Measurements from ENCODE around the gene CNR2. TPM values are rescaled to one million over a fixed set of nuclear protein-coding genes. Genes with fewer than 3 reads are reported as not detected.

Gene CNR2
- total and polyA plus RNA-seq, 2 of the 4 experiments (the other 2 are of a cell fraction): not detected

GRCh38 chr1:23878668-23879067, 34.5 kb downstream of the CNR2 start:
- H2BK15ac ChIP-seq (ENCODE audit: low read depth, low read length): no peak overlapping the region
- no peak overlapping the region for H2BK120ac ChIP-seq (ENCODE audit: low read depth, low read length)
- no peaks in the 10 kb centered on the region for H4K20me1 ChIP-seq (ENCODE audit: insufficient read depth, low read length)
- H2AK5ac ChIP-seq (ENCODE audit: low read depth, low read length): no peak overlapping the region
- TF ChIP-seq CHD1 (IDR thresholded peaks at IDR 0.05; ENCODE audit: low read depth, low read length): no peak
- TF ChIP-seq SMC3 (IDR thresholded peaks at IDR 0.05; ENCODE audit: low read depth, low read length): no peak
- TF ChIP-seq ELK1 (IDR thresholded peaks at IDR 0.05; ENCODE audit: borderline replicate concordance, low read depth, low read length): no peak
- no peak for TF ChIP-seq MXI1 (IDR thresholded peaks at IDR 0.05; ENCODE audit: borderline replicate concordance, low read depth, low read length)
- no peak for TF ChIP-seq CTCF (conservative IDR thresholded peaks at IDR 0.05; ENCODE audit: low read depth, low read length)
- TF ChIP-seq NFE2L2 (IDR thresholded peaks at IDR 0.05; ENCODE audit: low read depth, low read length): no peak
- no peak for TF ChIP-seq MAZ (IDR thresholded peaks at IDR 0.05; ENCODE audit: borderline replicate concordance, low read depth, low read length)
- no peak for TF ChIP-seq USF2 (IDR thresholded peaks at IDR 0.05; ENCODE audit: low read depth, low read length)
- no peak for TF ChIP-seq RFX5 (IDR thresholded peaks at IDR 0.05; ENCODE audit: low read depth, low read length)
- no peak for TF ChIP-seq FOS (IDR thresholded peaks at IDR 0.05; ENCODE audit: low read depth, low read length)
- no peak for TF ChIP-seq MAFK (IDR thresholded peaks at IDR 0.05; ENCODE audit: low read depth, low read length)
- TF ChIP-seq RCOR1 (IDR thresholded peaks at IDR 0.05; ENCODE audit: insufficient replicate concordance, low read length): no peak
- TF ChIP-seq POLR2A (IDR thresholded peaks at IDR 0.05; ENCODE audit: low read depth, low read length): no peak
- TF ChIP-seq RAD21 (IDR thresholded peaks at IDR 0.05; ENCODE audit: low read length): no peak
- no peak for TF ChIP-seq BHLHE40 (IDR thresholded peaks at IDR 0.05; ENCODE audit: low read depth, low read length)
- TF ChIP-seq CEBPB (IDR thresholded peaks at IDR 0.05; ENCODE audit: low read depth, low read length): no peak
- H3K27ac ChIP-seq (ENCODE audit: insufficient read depth, low read length): no peak overlapping the region
- H3K14ac ChIP-seq (replicated peaks; ENCODE audit: low read depth, low read length): no peak overlapping the region
- peaks cover 21% of the 10 kb centered on the region for H3K9me3 ChIP-seq (ENCODE audit: control insufficient read depth, insufficient read depth, low read length)
- H3K79me1 ChIP-seq (ENCODE audit: low read depth in 1 of 2, low read length in 2 of 2): no peaks in the 10 kb centered on the region
- peaks cover 11% of the 10 kb centered on the region for H3K27me3 ChIP-seq (ENCODE audit: control insufficient read depth, insufficient read depth, low read length)
- H2BK5ac ChIP-seq (ENCODE audit: low read depth, low read length, poor library complexity, severe bottlenecking): no peak overlapping the region
- ChIA-PET POLR2A (ENCODE audit: unreplicated experiment) (no interaction called here), CTCF (no interaction called here)
- H3K4me1 ChIP-seq (ENCODE audit: control insufficient read depth, insufficient read depth, low read length): no peaks in the 10 kb centered on the region
- BruUV-seq (replicated peaks): no TSS peak
- in situ Hi-C loops (cut with MboI; ENCODE audit: low sequenced_read_pairs): no loop called here
- H3K9me1 ChIP-seq (ENCODE audit: insufficient read depth, low read length): no peaks in the 10 kb centered on the region
- no peak overlapping the region for H2AFZ ChIP-seq (replicated peaks; ENCODE audit: low read length, poor library complexity)
- ATAC-seq (ENCODE audit: low read depth): no peak
- H3K18ac ChIP-seq (ENCODE audit: low read depth, low read length): no peak overlapping the region
- intact Hi-C loops (cut with micrococcal nuclease): no loop called here
- no peak for DNase-seq
- no CpG with 5 or more reads among the region's 1 CpG for WGBS, 2 experiments (ENCODE audit: extremely low coverage in 2 of 2, insufficient read length in 1 of 2)
- no peak overlapping the region for H3K4me2 ChIP-seq (ENCODE audit: low read depth, low read length)
- no peak overlapping the region for H3K23ac ChIP-seq (ENCODE audit: low read depth, low read length)
- H4K5ac ChIP-seq (ENCODE audit: low read depth, low read length): no peak overlapping the region
- no peak overlapping the region for H3K4me3 ChIP-seq (ENCODE audit: insufficient read depth, low read depth, low read length)
- no peak overlapping the region for H3K4ac ChIP-seq (ENCODE audit: low read depth, low read length)
- dilution Hi-C loops (cut with HindIII; ENCODE audit: low sequenced_read_pairs, unreplicated experiment): no loop called here
- no peak overlapping the region for H4K8ac ChIP-seq (ENCODE audit: low read depth in 2 of 2, low read length in 2 of 2)
- no peak overlapping the region for H4K91ac ChIP-seq (ENCODE audit: insufficient read depth, low read depth, low read length)
- no peak overlapping the region for H3K56ac ChIP-seq (ENCODE audit: extremely low read depth, insufficient read depth, low read length)
- no peak overlapping the region for H2BK20ac ChIP-seq (ENCODE audit: low read depth, low read length)
- no peak overlapping the region for H2AK9ac ChIP-seq (replicated peaks; ENCODE audit: low read depth, low read length, poor library complexity)
- no peak overlapping the region for H3K9ac ChIP-seq (ENCODE audit: low read depth, low read length)
- H3K36me3 ChIP-seq (ENCODE audit: control insufficient read depth, insufficient read depth, low read length): no peaks in the 10 kb centered on the region
